T-helper 9 cell (primary cell): ENCODE measurements around the gene ZFP36L2.

Experiments used
- DNase-seq: peaks from one replicate; pipeline ENCODE4 v3.0.0-alpha.2; 2020

ZFP36L2 gene

GRCh38 chr2:43184339-43184895 is 42.0 kb downstream of the ZFP36L2 start:
- peak; percentile 29 for DNase-seq

GRCh38 chr2:43183743-43184142 is 42.7 kb downstream of the ZFP36L2 start:
- DNase-seq: no peak

GRCh38 chr2:43180897-43181296 is 45.5 kb downstream of the ZFP36L2 start:
- DNase-seq: no peak

GRCh38 chr2:43179942-43180341 is 46.5 kb downstream of the ZFP36L2 start:
- DNase-seq: no peak

- DNase-seq: no peak
These were observed 47.5 kb downstream of the ZFP36L2 start for GRCh38 chr2:43178602-43179542.

GRCh38 chr2:43178055-43178598 is 48.3 kb downstream of the ZFP36L2 start:
- no peak for DNase-seq

GRCh38 chr2:43176449-43176848 is 50.0 kb downstream of the ZFP36L2 start:
- no peak for DNase-seq

GRCh38 chr2:43175876-43176275 is 50.5 kb downstream of the ZFP36L2 start:
- peak; percentile 28 for DNase-seq

- DNase-seq: no peak
These were observed 51.4 kb downstream of the ZFP36L2 start for GRCh38 chr2:43175020-43175441.

GRCh38 chr2:43174368-43174916 is 52.0 kb downstream of the ZFP36L2 start:
- peak; percentile 68 for DNase-seq
